Germinal center (tissue), 1 donor: ENCODE results near the gene SLC6A19.

ENCODE experiments used
- DNase-seq: peaks from one replicate; pipeline ENCODE4 v3.0.0; 2012; ENCODE audit warnings: mixed read lengths, low spot score

SLC6A19 gene

GRCh38 chr5:1180841-1181271 lies 20.5 kb upstream of the SLC6A19 start:
- no peak for DNase-seq

- no peak for DNase-seq
Observed at GRCh38 chr5:1181451-1182359, 19.7 kb upstream of the SLC6A19 start.

- no peak for DNase-seq
Observed at GRCh38 chr5:1182360-1182632, 19.1 kb upstream of the SLC6A19 start.

DNA sequence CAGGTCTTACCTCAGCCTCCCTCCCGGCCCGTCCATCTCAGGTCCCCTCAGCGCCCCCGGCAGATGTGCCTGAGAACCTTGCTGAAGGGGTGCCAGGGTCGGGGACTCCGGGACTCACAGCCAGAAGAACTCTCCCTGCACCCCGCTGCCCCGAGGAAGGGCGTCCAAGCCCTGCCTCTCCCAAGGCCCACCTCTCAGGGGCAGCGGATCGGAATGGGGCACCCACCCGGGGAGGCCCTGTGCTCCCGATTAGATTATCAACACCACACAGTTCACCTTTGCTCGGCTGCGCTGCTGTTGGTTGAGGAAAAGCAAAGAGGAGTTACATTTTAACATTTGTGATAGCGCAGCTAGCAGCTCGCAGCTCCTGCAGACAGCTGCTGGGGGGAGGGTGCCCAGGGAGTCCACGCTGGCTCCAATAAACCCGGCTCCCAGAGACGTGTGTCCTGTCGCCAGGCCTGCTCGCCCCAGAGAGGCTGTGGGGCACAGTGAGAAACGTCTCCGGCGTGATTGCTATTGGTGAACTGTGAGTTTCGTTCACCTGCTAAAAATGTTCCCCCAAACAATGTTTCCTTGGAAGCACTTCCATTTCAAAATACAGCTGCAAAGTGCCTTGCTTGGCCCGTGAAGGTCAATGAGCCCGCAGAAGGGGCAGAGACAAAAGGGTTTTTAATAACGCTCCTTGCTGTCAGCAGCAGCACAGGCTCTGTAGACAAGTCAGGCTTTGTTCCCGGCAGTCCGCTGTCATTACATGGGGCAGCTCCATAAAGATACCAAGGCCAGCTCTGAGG lies 18.6 kb upstream of the SLC6A19 start:
- DNase-seq = no peak

GRCh38 chr5:1183424-1184162 lies 17.8 kb upstream of the SLC6A19 start:
- no peak for DNase-seq

GRCh38 chr5:1184163-1184470 lies 17.3 kb upstream of the SLC6A19 start:
- DNase-seq = no peak

DNA sequence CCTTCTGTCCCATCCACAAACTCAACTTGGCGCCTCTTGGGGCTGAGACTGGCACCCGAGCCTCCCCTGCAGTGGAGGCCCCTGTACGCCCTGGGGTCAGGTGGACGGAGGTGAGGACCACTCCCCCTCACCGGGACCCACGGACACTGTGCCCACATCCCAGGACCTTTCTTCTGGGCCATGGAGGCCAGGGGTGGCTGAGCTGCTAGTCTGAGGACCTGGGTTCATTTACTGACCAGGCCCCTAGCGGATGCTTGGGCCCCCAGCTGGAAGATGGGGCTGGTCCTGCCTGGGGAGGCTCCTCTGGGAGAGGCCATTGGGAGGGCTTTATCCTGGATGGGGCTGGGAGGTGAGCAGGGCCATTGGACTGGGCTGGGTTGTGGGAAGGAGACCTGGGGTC lies 16.9 kb upstream of the SLC6A19 start:
- no peak for DNase-seq

GRCh38 chr5:1185038-1185627 lies 16.3 kb upstream of the SLC6A19 start:
- DNase-seq = no peak

- no peak for DNase-seq
Observed at GRCh38 chr5:1185629-1186350, 15.6 kb upstream of the SLC6A19 start.

DNA sequence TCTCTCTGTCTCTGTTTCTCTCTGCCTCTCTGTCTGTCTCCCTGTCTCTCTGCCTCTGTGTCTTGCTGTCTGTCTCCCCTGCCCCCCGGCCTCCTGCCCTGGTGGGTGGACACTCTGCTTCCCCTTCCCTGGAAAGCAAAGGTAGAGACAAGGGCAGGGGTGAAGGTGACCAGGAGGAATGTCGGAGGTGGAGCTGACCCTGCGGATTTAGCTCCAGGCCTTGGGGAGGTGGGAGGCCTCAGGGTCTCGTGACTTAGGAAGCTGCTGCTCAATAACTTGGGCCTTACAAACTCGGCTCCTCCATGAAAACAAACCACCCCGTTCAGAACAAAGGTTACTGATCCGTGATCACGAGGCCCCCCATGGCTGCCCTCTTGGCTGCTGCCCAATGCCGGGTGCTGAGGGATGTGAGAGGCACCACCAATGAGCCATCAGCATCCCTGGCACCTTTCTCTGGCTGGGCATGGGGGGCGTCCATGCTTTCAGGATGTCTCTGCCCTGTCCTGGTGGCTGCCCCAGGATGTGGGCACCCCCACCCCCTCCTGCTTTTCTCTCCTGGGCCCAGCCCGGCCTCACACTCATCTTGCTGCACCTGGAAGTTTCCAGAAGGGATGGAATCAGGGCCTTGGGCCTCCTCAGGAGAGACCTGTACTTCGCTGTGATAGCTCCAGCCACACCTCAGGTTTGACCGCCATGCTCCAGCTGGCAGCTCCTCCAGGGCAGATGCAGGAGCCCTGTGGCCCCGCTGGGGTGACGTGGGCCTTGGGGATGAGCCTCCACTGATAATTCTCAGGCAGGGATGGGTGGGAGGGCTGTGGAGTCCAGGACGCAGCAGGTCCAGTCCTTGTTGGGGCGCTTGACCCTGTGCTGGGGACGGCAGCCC lies 14.8 kb upstream of the SLC6A19 start:
- DNase-seq = no peak

DNA sequence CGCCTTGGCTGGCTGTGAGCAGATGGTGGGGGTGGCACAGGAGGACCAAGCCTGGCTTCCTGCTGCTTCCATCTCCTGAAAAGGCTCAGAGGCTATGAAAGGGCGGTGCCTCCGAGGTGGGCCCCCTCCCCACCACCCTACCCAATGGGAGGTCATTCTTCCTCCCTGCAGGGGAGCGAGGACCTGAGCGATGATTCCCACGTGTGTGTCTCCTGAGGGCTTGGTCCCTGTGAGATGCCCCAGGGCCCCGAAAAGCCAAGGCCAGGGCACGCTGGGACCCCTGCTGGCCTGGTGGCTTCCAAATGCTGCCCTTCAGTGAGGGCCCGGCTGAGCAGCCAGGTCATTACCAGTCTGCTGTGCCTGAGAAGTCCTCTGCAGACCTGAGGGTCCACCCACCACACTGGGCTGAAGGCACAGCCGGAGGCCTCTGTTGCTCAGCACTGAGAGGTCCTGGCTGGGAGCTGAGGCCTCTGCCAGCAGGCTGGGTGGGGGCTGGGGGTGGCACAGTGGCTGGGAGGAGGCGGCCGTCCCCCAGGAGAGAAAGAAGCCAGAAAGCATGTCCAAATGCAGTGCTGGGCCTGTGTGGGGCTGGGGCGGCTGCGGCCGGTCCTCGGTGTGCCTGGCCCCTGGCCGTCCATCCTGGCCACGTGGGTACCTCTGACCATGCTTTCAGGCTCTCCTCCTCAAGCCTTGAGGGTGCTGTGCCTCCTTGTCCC lies 14.0 kb upstream of the SLC6A19 start:
- DNase-seq = no peak

GRCh38 chr5:1187950-1188334 lies 13.5 kb upstream of the SLC6A19 start:
- no peak for DNase-seq

- no peak for DNase-seq
Observed at GRCh38 chr5:1188464-1188863, 12.9 kb upstream of the SLC6A19 start.

- DNase-seq = no peak
Observed at GRCh38 chr5:1189269-1189668, 12.1 kb upstream of the SLC6A19 start.

GRCh38 chr5:1190278-1190677 lies 11.1 kb upstream of the SLC6A19 start:
- no peak for DNase-seq

GRCh38 chr5:1190837-1191239 lies 10.6 kb upstream of the SLC6A19 start:
- DNase-seq = no peak

DNA sequence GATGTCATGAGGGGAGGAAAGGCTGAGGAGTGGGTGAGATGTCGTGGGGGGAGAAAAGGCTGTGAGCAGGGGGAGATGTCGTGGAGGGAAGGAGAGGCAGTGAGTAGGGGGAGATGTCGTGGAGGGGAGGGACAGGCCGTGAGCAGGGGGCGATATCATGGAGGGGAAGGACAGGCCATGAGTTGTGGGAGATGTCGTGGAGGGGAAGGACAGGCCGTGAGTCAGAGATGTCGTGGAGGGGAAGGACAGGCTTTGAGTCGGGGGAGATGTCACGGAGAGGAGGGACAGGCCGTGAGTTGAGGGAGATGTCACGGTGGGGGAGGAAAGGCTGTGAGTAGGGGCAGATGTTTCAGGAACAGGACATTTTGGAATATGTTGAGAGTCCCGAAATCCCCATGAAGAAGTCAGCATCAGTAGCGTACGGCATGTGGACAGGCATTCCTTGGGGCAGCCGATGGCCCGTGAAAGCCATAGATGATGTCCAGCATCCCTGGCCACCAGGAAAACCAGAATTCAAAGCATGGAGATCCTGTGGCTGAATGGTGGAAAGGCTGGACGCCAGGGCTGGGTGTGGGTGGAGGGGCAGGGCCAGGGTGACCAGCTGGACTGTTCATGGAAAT lies 8.3 kb upstream of the SLC6A19 start:
- DNase-seq = no peak

DNA sequence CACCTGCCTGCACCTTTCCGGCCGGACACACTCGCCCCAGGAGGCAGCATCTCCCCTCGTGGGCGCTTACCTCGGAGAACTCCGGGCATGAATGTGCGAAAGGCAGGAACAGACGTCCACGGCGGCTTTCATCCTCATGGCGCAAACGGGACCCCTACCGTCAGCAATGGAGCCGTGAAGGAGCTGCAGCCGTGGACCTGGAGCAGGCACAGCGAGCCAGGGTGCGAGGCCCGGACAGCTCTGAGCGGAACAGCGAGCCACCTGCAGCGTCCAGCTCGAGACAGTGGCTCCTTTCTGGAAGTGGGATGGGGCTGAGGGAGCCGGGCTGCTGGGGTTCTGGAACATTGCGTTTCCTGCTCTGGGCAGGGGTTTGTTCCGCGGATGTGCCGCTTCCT lies 7.8 kb upstream of the SLC6A19 start:
- DNase-seq = no peak

- no peak for DNase-seq
Observed at GRCh38 chr5:1194378-1194777, 7.0 kb upstream of the SLC6A19 start.

DNA sequence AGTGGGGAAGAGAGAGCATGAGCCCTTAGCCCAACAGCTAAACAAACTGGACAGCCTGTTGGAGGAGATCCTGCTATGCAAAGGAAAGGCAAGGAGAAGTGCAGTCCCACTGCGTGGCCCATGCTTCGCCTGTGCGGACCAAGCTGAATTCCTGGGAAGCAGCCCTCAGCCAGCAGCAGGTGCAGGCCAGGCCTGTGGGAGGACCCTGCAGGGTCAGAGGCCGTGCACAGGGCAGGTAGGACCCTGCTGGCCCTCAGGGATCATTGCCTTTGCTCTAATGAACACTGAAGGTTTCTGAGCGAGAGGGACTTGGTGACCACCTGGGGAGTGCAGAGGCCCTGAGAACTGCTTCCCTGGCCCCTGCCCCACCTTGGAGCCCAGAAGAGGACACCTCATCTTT lies 6.0 kb upstream of the SLC6A19 start:
- DNase-seq = no peak
